Body of pancreas (tissue), 4 donors: ENCODE measurements around the gene AGMAT. TPM values are rescaled to one million over a fixed set of nuclear protein-coding genes. Genes with fewer than 3 reads are reported as not detected.
"Not testable (repeated sequence)": the region's sequence is repeated elsewhere in the genome, so short reads cannot be mapped to it uniquely, and the experiment has no call there.

Experiments used
- ATAC-seq: fragments of 150-250 bp; one replicate; pipeline ENCODE4 v1.9.1; 2016
- DNase-seq, 4 donors: peaks; one replicate each; pipeline ENCODE4 v3.0.0-alpha.2; 2019
- H3K27ac ChIP-seq, 4 donors: fragments of 200-600 bp; sonication (generic); 1 replicate in 3 of 4; 2 replicates in 1 of 4; pipeline versions ENCODE4 v1.5.1 to v1.6.1; 2016 to 2019; ENCODE audit warnings: mild to moderate bottlenecking in 1 of 4, mixed read lengths in 1 of 4, moderate library complexity in 1 of 4
- H3K27me3 ChIP-seq, 2 donors: fragments of 200-600 bp; sonication (generic); one replicate each; pipeline ENCODE4 v1.6.0; 2016; ENCODE audit warnings: mild to moderate bottlenecking in 1 of 2
- H3K36me3 ChIP-seq, 2 donors: fragments of 200-600 bp; sonication (generic); replicated peaks in 1 of 2; 2 replicates each; pipeline ENCODE4 v1.5.1; 2016; ENCODE audit warnings: low read depth in 2 of 2; ENCODE audit not compliant: insufficient read depth in 1 of 2
- H3K4me1 ChIP-seq: fragments of 200-600 bp; sonication (generic); one replicate; pipeline ENCODE4 v1.6.0; 2016
- H3K4me3 ChIP-seq, 2 donors: fragments of 200-600 bp; sonication (generic); 1 replicate in 1 of 2; 2 replicates in 1 of 2; pipeline ENCODE4 v1.5.1; 2016 to 2019
- H3K9me3 ChIP-seq, 3 donors: fragments of 200-600 bp; sonication (generic); 1 replicate in 2 of 3; 2 replicates in 1 of 3; pipeline ENCODE4 v1.5.1; 2016
- CTCF ChIP-seq, 7 experiments: fragments of 450-650 bp in 4 of 7; fragments of 200-600 bp in 3 of 7; sonication (generic) in 3 of 7; IDR thresholded peaks; one replicate each; pipeline ENCODE4 v1.5.1; 2016 to 2019; ENCODE audit warnings: antibody characterized with exemption in 7 of 7
- POLR2A ChIP-seq, 3 donors: fragments of 450-650 bp; IDR thresholded peaks; one replicate each; pipeline ENCODE4 v1.6.1; 2016; ENCODE audit warnings: antibody characterized with exemption in 3 of 3, mild to moderate bottlenecking in 2 of 3
- WGBS, 2 donors: methylation state at CpG; one replicate each; pipeline ENCODE4 v1.1.5; 2017; 5-methylcytosine and 5-hydroxymethylcytosine counted together
- intact Hi-C: fragments of 100-400 bp; cut with DNase I; formaldehyde crosslinking; loops from one replicate; pipeline ENCODE4 v1.15.1; 2023
- total RNA-seq, 2 donors: library from RNA; depleted of rRNA; stranded (reverse); fragments of >200 nt; gene quantifications; one replicate each; pipeline ENCODE4 v1.1.0, GENCODE V29; 2016

The AGMAT gene
- total RNA-seq, 2 donors from 2014 or later: 0.33 to 0.52 TPM

GRCh38 chr1:15610167-15610566 is 25.3 kb upstream of the AGMAT start:
- no peak for ATAC-seq
- 59 to 61% methylated on average over 4 of the region's 4 CpGs for WGBS, 2 donors
- Histone ChIP-seq H3K36me3 (no peaks in the 10 kb centered on the region), H3K9me3 (no peaks in the 10 kb centered on the region), H3K4me3 (no peak overlapping the region), H3K27ac (no peak overlapping the region), H3K27me3 (no peaks in the 10 kb centered on the region), H3K4me1 (peaks cover 11% of the 10 kb centered on the region)
- DNase-seq: no peak
- TF ChIP-seq CTCF (IDR thresholded peaks at IDR 0.05) (no peak), POLR2A (IDR thresholded peaks at IDR 0.05) (no peak)
- intact Hi-C loops: no loop called here

- intact Hi-C loops: no loop called here
- Histone ChIP-seq H3K4me3 (no peak overlapping the region), H3K27ac (no peak overlapping the region), H3K27me3 (no peaks in the 10 kb centered on the region), H3K36me3 (no peaks in the 10 kb centered on the region), H3K9me3 (no peaks in the 10 kb centered on the region), H3K4me1 (peaks cover 13% of the 10 kb centered on the region)
- TF ChIP-seq CTCF (IDR thresholded peaks at IDR 0.05) (no peak), POLR2A (IDR thresholded peaks at IDR 0.05) (no peak)
- ATAC-seq (no peak), DNase-seq (no peak)
- 87 to 90% methylated on average over 7 of the region's 7 CpGs for WGBS, 2 donors
Observed at GRCh38 chr1:15609631-15610030, 24.8 kb upstream of the AGMAT start.

- no peak for DNase-seq
- Histone ChIP-seq H3K4me1 (peaks cover 30% of the 10 kb centered on the region), H3K36me3 (no peaks in the 10 kb centered on the region), H3K27ac (peak overlapping the region in 3 of 4 donors; percentile 1 to 42 (median 38)), H3K4me3 (no peak overlapping the region), H3K27me3 (no peaks in the 10 kb centered on the region), H3K9me3 (no peaks in the 10 kb centered on the region)
- 54 to 56% methylated on average over 11 of the region's 11 CpGs for WGBS, 2 donors
- intact Hi-C loops: no loop called here
- ATAC-seq: no peak
- no peak for TF ChIP-seq POLR2A (IDR thresholded peaks at IDR 0.05)
- no peak for TF ChIP-seq CTCF (IDR thresholded peaks at IDR 0.05)
Observed at GRCh38 chr1:15605398-15606383, 20.8 kb upstream of the AGMAT start.

- H3K36me3 ChIP-seq, intact Hi-C loops, ATAC-seq, DNase-seq, H3K4me3 ChIP-seq, H3K27me3 ChIP-seq, H3K9me3 ChIP-seq: not testable (repeated sequence)
- peak overlapping the region in 2 of 4 donors; percentile 89 to 90 for H3K27ac ChIP-seq
- WGBS, 2 donors: 96 to 97% methylated on average over 19 to 21 of the region's 21 CpGs
- peaks cover 30% of the 10 kb centered on the region for H3K4me1 ChIP-seq
Observed at GRCh38 chr1:15604400-15604799, 19.5 kb upstream of the AGMAT start.

GRCh38 chr1:15603966-15604282 is 19.1 kb upstream of the AGMAT start:
- H3K9me3 ChIP-seq, H3K4me3 ChIP-seq, intact Hi-C loops, DNase-seq, ATAC-seq, H3K36me3 ChIP-seq, H3K27me3 ChIP-seq: not testable (repeated sequence)
- peak overlapping the region; percentile 89 to 96 (median 90) for H3K27ac ChIP-seq
- 59 to 62% methylated on average over 7 to 13 of the region's 13 CpGs for WGBS, 2 donors
- peaks cover 30% of the 10 kb centered on the region for H3K4me1 ChIP-seq
